ENCODE measurements around the gene MAZ.

The MAZ gene

DNA sequence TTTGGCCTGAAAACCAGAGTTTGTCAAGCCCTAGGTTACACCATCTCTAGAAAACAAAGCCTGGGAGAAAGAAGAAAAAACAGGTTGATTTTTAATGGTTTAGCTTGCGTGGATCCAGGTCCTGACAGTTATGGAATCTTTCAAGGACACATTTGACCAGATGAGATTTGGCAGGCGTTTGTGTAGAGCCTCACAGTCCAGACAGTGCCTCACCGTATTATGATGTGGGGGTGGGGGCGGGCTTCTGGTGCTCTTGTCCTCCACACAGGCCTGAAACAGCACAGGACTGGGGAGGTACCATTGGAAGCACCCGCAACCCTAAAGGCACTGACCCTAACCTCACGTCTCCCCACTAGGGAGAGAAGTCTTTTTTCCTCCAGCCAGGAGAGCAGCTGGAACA lies 33.5 kb downstream of the MAZ start:
- no peak overlapping the region for H3K4me3 ChIP-seq (ENCODE audit: low read depth, low read length)
- TF ChIP-seq, protein P1, sequence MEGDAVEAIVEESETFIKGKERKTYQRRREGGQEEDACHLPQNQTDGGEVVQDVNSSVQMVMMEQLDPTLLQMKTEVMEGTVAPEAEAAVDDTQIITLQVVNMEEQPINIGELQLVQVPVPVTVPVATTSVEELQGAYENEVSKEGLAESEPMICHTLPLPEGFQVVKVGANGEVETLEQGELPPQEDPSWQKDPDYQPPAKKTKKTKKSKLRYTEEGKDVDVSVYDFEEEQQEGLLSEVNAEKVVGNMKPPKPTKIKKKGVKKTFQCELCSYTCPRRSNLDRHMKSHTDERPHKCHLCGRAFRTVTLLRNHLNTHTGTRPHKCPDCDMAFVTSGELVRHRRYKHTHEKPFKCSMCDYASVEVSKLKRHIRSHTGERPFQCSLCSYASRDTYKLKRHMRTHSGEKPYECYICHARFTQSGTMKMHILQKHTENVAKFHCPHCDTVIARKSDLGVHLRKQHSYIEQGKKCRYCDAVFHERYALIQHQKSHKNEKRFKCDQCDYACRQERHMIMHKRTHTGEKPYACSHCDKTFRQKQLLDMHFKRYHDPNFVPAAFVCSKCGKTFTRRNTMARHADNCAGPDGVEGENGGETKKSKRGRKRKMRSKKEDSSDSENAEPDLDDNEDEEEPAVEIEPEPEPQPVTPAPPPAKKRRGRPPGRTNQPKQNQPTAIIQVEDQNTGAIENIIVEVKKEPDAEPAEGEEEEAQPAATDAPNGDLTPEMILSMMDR (IDR thresholded peaks at IDR 0.05; ENCODE audit: low read depth, low read length): no peak

- TF ChIP-seq, protein P1 (IDR thresholded peaks at IDR 0.05; ENCODE audit: low read depth, low read length): no peak
- H3K4me3 ChIP-seq (ENCODE audit: low read depth, low read length): no peak overlapping the region
These were observed 33.9 kb downstream of the MAZ start for GRCh38 chr16:29840240-29840639.

DNA sequence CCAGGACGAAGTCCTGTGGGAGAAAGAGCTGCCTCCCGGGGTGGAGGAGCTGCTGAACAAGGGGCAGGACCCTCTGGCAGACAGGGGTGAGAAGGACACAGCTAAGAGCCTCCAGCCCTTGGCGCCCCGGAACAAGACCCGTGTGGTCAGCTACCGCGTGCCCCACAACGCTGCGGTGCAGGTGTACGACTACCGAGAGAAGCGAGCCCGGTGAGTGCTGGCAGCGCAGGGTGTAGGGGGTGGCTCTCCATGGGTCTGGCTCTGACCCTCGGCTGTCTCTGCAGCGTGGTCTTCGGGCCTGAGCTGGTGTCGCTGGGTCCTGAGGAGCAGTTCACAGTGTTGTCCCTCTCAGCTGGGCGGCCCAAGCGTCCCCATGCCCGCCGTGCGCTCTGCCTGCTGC lies 35.3 kb downstream of the MAZ start:
- TF ChIP-seq, protein P1 (IDR thresholded peaks at IDR 0.05; ENCODE audit: low read depth, low read length): no peak
- H3K4me3 ChIP-seq (ENCODE audit: low read depth, low read length): no peak overlapping the region

GRCh38 chr16:29842732-29843346 lies 36.5 kb downstream of the MAZ start:
- no peak overlapping the region for H3K4me3 ChIP-seq (ENCODE audit: low read depth, low read length)
- TF ChIP-seq, protein P1 (IDR thresholded peaks at IDR 0.05; ENCODE audit: low read depth, low read length): no peak

DNA sequence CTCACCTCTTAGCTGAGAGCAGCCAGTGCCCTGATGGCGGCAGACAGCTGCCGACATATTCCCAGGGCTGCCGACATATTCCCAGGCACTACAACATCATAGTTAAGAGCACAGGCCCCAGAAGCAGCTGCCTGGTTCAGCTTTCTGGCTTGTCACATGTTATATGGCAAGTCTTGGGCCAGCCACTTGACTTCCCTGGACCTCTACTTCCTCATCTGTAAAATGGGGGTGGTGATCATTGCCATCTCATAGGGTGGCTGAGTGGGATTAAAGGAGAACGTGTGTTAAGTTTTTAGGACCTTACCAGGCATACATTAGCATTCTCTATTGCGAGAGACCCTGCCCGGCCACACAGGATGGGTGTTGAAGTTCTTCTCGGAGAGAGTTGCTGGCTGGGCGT lies 37.6 kb downstream of the MAZ start:
- TF ChIP-seq, protein P1 (IDR thresholded peaks at IDR 0.05; ENCODE audit: low read depth, low read length): no peak

GRCh38 chr16:29844575-29845331 lies 38.4 kb downstream of the MAZ start:
- TF ChIP-seq, protein P1 (IDR thresholded peaks at IDR 0.05; ENCODE audit: low read depth, low read length): no peak

More for the DNA sequence above, 37.6 kb downstream of the MAZ start:
- H3K4me3 ChIP-seq (ENCODE audit: low read depth, low read length): no peak overlapping the region

DNA sequence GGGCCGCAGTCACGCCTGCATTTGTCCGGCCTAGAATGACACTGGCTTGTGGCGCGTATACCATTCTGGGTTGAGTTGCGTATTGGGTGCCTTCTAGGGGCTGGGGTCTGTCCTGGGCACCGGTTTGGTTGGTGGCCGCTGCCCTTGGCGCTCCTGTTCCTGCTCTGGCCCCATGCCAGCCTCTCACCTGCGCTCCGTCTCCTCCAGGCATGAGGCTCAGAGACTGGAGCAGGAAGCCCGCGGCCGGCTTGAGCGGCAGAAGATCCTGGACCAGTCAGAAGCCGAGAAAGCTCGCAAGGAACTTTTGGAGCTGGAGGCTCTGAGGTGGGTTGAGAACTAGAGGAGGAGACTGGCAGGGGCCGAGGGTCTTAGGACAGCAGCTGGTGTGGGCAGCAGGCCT lies 39.3 kb downstream of the MAZ start:
- no peak overlapping the region for H3K4me3 ChIP-seq (ENCODE audit: low read depth, low read length)
- TF ChIP-seq, protein P1 (IDR thresholded peaks at IDR 0.05; ENCODE audit: low read depth, low read length): no peak

More at GRCh38 chr16:29844575-29845331, 38.4 kb downstream of the MAZ start:
- H3K4me3 ChIP-seq (ENCODE audit: low read depth, low read length): no peak overlapping the region

All from WI38 (cell line).